Activated gamma-delta T cell (primary cell): ENCODE data around the gene GLB1L.
A peak's percentile ranks its signal among the peaks of the same experiment; 100 is the strongest.
"Not testable (repeated sequence)": the region's sequence is repeated elsewhere in the genome, so short reads cannot be mapped to it uniquely, and the experiment has no call there.

ENCODE experiments used
- DNase-seq: peaks from one replicate; lab custom pipeline; 2025; lab: John Stamatoyannopoulos, UW

GLB1L gene

DNA sequence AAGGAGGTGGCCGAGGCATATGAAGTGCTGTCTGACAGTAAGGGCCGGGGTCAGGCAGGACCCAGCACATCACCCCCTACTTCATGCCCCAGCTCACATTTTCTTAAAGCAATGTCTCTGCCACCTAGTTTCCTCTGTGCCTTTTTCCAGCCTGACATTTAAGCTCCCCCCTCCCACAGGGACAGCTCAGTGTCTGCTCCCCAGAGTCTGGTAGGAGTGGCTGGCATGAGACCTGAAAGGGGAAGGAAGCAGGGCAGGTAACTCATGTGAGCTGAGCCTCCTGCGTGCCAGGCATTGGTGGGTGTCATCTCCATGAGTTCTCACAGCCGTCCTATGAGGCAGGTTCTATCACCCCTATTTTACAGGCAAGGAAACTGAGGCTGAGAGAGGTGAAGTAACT, 35.4 kb upstream of the GLB1L start:
- no peak for DNase-seq

DNA sequence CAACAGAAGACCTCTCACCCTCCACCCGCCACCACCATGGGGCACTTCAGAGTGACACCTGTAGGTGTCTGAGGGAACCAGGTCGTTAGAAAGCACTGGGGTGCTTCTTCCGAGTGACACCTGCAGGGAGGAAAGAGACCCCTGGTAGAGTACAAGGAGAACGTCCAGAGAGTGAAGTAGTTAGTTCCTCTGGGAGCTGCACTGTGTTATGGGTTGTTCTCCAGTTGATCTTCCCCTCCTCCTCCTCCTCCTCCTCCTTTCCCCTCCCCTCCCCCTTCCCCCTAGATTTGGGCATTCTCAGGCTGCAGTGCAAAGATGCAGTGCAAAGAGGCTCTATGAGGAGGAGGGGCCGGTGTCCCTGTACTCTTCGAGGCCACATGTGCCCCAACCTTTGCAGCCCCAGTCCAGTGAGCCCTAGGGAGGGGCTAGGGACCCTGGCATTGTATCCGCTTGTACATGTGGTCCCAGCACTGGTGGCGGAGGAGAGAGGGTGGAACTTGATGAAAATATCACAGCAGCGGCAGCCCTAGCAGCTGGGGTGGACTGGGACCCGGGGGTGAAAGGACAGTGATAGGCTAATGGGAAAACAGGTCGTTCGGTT, 34.8 kb upstream of the GLB1L start:
- no peak for DNase-seq

DNA sequence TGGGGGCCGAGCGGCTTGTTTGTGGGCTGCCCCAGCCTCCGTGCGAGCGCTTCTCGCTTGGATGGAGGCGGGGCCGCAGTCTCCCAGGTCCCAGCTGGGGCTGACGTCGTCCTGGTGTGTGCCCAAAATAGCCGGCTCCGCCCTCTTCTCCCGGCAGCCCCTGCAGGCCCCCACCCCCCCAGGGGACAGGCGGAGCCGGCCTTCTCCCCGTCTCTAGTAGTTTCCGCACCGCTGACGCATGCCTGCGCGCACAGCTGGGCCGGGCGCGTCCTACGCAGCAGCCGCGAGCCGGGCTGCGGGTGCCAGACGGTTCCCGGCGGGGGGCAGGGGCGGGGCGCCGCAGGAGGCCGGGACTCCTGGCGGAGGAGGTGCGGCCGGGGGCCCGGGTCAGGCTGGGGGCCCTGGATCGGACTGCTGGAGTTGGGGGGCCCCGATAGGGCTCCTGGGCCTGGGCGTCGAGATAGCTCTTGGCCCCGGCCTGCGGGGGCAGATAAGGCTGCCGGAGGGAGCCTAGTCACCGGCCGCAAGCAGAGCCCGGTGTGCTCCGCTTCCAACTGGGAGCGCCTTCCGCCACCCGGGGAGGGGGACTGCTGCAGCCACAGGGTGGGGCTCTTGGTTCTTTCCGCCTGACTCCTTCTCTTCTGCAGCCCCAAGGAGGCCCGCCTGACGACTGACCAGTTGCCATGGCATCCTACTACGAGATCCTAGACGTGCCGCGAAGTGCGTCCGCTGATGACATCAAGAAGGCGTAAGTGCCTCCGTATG, 34.1 kb upstream of the GLB1L start, which contains the start of gene DNAJB2:
TSS of gene DNAJB2 (plus strand) at position 216 of the 765 bp plus-strand sequence. CDS start at position 684, 468 bp downstream.
- DNase-seq, result peak; percentile 98

DNA sequence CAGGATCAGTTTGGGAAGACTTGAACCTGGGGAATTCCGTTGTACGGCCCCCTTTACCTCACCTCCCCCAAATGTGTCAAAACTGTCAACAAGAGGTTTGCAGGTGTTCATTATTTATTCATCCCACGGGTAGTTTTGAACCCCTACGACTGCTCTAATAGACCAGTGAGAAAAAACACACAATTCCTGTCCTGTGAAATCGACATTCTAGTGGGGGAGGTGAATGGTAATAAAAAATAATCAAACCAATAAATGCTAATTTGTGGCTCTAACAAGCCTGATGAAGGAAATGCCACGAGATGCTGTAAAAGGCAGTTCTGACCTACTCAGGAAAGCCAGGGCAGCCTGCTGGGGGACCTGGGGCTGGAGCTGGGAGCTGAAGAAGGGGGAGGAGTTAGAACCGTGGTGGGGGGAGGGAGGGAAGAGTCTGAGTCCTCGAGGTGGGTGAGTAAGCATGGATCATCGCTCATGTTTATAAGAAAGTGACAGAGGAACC, 33.5 kb upstream of the GLB1L start:
- DNase-seq, result no peak

- peak; percentile 31 for DNase-seq
Observed at GRCh38 chr2:219277703-219278654, 32.7 kb upstream of the GLB1L start.

GRCh38 chr2:219274361-219274921, 29.2 kb upstream of the GLB1L start:
- no peak for DNase-seq

DNA sequence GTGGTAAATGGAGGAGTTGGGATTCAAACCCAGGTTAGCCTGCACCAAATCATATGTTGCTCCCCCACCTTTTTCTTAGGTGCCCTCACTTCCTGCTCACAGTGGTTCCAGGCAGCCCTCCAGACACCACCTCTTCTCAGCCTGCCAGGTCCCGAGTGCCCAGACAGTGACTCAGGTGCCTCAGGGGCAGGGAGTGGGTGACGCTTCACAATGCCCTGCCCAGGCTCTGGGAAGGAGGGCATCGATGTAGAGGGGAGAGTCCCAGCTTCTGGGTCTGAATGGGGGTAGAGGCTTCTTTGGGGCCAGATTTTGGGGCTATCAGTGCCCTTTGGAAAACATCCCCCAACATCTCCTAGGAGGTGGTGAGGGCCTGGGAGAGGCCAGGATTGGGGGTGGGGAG, 28.7 kb upstream of the GLB1L start:
- no peak for DNase-seq

DNA sequence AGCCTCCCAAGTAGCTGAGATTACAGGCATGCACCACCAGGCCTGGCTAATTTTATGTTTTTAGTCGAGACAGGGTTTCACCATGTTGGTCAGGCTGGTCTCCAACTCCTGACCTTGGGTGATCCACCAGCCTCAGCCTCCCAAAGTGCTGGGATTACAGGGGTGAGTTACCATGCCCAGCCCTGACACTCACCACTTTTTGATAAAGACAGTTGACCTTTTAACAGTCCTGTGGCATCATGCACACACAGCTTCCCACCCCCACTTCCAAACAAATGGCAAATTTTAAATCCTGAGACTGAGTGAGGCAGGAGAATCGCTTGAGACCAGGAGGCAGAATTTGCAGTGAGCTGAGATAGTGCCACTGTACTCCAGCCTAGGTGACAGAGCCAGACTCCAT, 27.8 kb upstream of the GLB1L start:
- DNase-seq, result no peak

DNA sequence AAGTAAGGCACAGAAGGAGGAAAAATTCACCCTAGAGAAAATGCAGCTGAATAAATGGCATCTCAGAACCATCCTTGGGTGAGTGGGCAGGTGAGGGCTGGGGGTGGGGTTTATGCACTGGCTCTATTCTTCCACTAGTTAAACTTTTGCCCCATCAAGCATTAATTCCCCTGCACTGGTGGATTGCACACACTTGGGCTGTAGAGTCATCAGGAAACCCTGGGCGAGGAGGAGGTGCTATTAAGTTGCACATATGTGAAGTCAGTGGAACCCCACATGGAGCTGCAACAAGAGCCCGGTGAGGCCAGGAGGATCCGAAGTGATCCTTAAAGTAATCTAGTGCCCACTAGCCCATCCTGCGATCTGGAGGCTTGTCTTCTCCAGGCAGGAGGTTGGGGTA, 27.1 kb upstream of the GLB1L start:
- DNase-seq, result no peak

DNA sequence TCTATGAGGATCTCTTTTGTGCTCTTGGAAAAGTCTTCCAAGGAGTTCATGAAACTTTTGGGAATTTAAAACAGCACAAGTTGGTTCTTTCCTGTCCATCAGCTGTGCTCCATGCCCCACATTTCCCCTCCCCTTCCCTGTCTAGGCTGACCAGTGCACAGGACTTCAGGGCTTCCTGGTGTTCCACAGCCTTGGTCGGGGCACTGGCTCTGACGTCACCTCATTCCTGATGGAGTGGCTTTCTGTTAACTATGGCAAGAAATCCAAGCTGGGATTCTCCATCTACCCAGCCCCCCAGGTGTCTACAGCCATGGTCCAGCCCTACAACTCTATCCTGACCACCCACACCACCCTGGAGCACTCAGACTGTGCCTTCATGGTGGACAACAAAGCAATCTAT, 25.8 kb upstream of the GLB1L start:
- DNase-seq, result no peak

GRCh38 chr2:219270055-219270372, 24.8 kb upstream of the GLB1L start:
- DNase-seq, result no peak

- no peak for DNase-seq
Observed at GRCh38 chr2:219269362-219270054, 24.3 kb upstream of the GLB1L start.

GRCh38 chr2:219268294-219268693, 23.1 kb upstream of the GLB1L start:
- DNase-seq, result no peak

GRCh38 chr2:219266886-219267285, 21.6 kb upstream of the GLB1L start:
- no peak for DNase-seq

DNA sequence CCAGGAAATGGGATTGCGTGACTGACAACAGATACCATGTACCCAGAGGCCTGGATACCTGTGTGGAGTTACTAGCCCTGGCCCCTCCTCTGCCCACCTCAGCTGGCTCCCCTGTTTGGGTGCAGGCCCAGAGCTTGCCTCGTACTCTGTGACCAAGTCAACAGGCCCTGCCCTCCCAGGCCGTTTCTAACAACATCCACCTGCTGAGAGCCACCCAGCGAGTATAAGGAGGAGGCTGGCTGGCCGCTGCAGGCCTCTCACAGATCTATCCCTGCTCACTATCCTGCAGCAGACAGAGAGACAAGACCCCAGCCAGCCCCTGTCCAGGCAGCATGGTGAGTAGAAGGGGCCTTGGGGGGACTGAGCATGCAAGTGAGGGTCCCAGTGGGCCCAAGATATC, 21.0 kb upstream of the GLB1L start:
- DNase-seq, result no peak

- no peak for DNase-seq
Observed at GRCh38 chr2:219261024-219261855, 16.0 kb upstream of the GLB1L start.

DNA sequence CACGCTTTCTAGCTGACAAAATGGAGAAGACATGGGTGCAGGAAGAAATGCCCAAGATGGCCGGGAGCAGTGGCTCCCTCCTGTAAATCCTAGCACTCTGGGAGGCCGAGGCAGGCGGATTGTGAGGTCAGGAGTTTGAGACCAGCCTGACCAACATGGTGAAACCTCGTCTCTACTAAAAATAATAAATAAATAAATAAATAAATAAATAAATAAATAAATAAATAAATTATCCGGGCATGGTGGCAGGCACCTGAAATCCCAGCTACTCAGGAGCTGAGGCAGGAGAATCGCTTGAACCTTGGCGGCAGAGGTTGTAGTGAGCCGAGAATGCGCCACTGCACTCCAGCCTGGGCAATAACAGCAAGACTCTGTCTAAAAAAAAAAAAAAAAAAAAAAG, 13.7 kb upstream of the GLB1L start:
- DNase-seq, result not testable (repeated sequence)

DNA sequence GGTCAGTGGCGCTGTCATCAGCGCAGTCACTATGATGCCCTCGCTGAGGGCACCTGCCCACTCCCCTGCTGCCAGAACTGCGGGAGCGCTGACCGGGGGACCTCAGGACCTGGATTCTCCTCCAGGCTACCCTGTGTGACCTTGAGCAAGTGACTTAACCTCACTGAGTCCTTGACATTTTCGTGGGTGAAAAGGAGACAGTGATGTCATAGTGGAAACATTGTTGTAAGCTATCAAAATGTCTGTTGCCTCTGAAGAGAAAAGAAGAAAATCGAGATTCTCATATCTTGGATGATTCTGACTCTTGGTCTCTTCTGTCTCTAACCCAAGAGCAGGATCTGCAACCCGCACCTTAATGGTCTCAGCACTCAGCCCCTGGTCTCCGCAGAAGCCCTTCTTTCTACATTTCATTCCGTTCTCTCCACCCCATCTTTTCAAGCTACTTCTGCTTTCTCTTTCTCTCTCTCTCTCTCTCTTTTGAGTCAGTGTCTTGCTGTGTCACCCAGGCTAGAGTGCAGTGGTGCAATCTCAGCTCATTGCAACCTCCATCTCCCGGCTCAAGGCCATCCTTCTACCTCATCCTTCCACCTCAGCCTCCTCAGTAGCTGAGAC, 9.5 kb upstream of the GLB1L start:
- DNase-seq, result no peak

DNA sequence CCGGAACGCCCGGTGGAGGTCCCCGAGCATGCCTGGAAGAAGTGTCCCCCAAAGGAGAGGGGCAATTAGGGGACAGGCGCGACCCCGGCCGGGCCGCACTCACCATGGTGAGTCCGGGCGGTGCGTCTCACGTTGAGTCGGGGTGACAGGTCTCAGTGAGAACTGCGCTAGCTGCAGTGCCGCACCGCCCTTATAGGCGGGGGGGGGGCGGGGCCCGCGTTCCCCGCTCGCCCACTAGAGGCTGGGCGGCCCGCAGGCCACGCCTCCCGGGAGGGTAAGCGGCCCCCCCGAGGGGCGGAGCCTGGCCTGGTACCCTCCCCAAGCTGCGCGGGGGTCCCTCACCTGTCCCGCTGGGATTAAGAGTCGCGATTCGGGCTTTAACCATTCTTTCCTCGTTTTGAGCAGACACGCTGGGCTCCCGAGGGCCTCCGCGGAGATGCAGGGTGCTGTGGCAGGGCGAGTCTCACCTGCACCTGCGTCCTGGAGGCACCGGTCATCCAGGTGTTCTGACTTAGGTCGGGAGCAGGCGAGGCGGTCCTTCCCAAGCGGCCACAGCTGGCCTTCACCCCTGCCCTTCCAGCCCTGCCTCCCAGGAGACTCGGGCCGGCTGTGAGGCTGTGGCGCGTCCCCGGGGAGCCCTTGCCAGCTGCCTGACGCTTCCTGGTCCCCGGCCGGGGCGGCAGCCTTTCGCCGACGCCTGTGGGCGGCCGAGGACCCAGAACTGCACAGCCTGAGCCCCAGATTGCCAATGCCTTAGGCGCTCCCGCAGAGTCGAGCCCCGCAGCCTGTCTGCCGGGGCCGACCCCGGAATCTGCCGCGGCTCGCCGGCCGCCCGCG, 8.7 kb upstream of the GLB1L start, which contains the start of gene TUBA4A:
TSS of gene TUBA4A (minus strand) at position 166 of the 837 bp plus-strand sequence. CDS start at position 106, 60 bp downstream.
- DNase-seq, result peak; percentile 86
